DND-41 (cell line): Measurements from ENCODE around the gene C7orf25.

Source experiments
- ATAC-seq: fragments of 200-7000 bp; cut with Tn5 transposase; 3 replicates; pipeline ENCODE4 v1.9.1; 2021; ENCODE audit warnings: low read depth; ENCODE audit not compliant: insufficient read depth
- DNase-seq: peaks from one replicate; pipeline ENCODE4 v3.0.0-alpha.2; 2020
- H2AFZ ChIP-seq: 2 replicates; pipeline ENCODE4 v1.6.0; 2012; ENCODE audit warnings: low read depth, low read length
- H3K27ac ChIP-seq: 2 replicates; pipeline ENCODE4 v1.5.1; 2012; ENCODE audit warnings: low read length, inconsistent platforms
- H3K27me3 ChIP-seq: fragments of 200-600 bp; sonication (generic); 2 replicates; pipeline ENCODE4 v1.6.0; 2012; ENCODE audit warnings: low read length, mild to moderate bottlenecking, inconsistent platforms; ENCODE audit not compliant: insufficient read depth, poor library complexity
- H3K36me3 ChIP-seq: 2 replicates; pipeline ENCODE4 v1.5.1; 2012; ENCODE audit warnings: low read length, inconsistent platforms; ENCODE audit not compliant: insufficient read depth
- H3K4me1 ChIP-seq: 2 replicates; pipeline ENCODE4 v1.5.1; 2012; ENCODE audit warnings: mild to moderate bottlenecking, low read length; ENCODE audit not compliant: insufficient read depth
- H3K4me2 ChIP-seq: 2 replicates; pipeline ENCODE4 v1.6.0; 2012; ENCODE audit warnings: mild to moderate bottlenecking, moderate library complexity, low read length, inconsistent platforms; ENCODE audit not compliant: insufficient read depth
- H3K4me3 ChIP-seq, 2 experiments: fragments of 200-600 bp in 1 of 2; shearing (Covaris generic) in 1 of 2; 2 replicates each; pipeline ENCODE4 v1.5.1; 2012 to 2016; ENCODE audit warnings: inconsistent platforms in 2 of 2, low read length in 2 of 2, mild to moderate bottlenecking in 2 of 2, low read depth in 1 of 2, moderate library complexity in 1 of 2
- H3K79me2 ChIP-seq: 2 replicates; pipeline ENCODE4 v1.6.0; 2012; ENCODE audit warnings: low read length, inconsistent platforms; ENCODE audit not compliant: insufficient read depth
- H3K9ac ChIP-seq: 2 replicates; pipeline ENCODE4 v1.6.0; 2012; ENCODE audit warnings: low read depth, mild to moderate bottlenecking, inconsistent platforms, low read length, moderate library complexity
- H3K9me3 ChIP-seq: 2 replicates; pipeline ENCODE4 v1.5.1; 2012; ENCODE audit warnings: low read length, moderate library complexity, mild to moderate bottlenecking, inconsistent platforms; ENCODE audit not compliant: insufficient read depth, severe bottlenecking
- H4K20me1 ChIP-seq: 2 replicates; pipeline ENCODE4 v1.6.0; 2012; ENCODE audit warnings: low read length; ENCODE audit not compliant: insufficient read depth
- EZH2 ChIP-seq: IDR thresholded peaks from 3 replicates; pipeline ENCODE4 v1.6.1; 2012; ENCODE audit warnings: borderline replicate concordance, low read depth, mild to moderate bottlenecking, moderate library complexity, low read length, inconsistent platforms; ENCODE audit not compliant: severe bottlenecking
- TF ChIP-seq, protein P1 (sequence below): IDR thresholded peaks from 2 replicates; pipeline ENCODE4 v1.5.1; 2012; ENCODE audit warnings: borderline replicate concordance, low read length, moderate library complexity, mild to moderate bottlenecking; ENCODE audit not compliant: poor library complexity, severe bottlenecking; ENCODE audit errors: extremely low read depth

The C7orf25 gene

DNA sequence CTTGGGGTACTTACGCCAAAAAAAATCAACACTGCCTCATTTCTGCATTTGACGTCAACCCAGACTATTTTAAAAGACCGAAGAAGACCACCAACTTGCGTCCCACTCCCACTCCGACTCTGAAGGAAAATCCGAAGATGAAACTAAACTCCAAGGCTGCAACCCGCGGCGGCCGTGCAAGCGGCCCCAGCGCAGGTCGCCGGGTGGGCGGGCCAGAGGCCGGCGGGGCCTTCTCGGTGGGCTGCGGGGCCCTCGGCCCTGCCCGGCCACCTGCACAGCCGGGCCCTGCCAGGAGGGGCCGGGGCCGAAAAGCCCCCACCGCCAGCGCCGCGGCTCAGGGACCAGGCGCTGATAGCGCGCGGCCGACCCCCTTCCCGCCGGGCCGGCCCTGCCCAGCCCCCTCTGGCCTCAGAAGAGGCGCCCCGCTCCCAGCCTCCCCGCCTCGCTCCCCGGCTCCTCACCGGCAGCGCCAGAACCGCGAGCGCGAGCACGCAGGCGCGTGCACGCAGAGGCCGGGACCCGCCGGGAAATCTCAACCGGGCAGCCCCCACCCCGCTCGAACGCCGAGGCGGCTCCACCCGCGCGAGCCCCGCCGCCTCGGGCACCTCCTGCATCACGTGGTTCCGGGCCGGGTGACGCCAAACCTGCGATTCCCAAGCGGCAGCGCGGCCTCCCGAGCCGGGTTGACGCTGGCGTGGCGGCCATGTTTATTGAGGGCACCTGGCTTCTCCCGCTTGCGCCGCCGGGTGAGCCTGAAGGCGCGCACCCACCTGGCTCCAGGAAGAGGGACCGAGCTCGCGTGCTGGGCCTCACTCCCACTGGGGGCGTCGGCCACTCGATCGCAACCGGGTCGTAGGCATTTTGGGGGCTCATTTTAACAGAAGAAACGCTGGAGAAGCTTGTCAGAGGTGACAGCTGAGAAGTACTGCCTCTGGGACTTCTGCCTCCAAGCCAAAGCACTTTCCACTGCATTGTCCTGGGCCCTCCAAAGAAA, at the start of gene C7orf25:
C7orf25 (minus strand) TSS at position 617 of the 994 bp plus-strand sequence. CDS start 1,170 bp downstream, outside the sequence.
- H3K9me3 ChIP-seq: no peaks in the 10 kb centered on the region
- peaks cover 41% of the 10 kb centered on the region for H3K4me1 ChIP-seq
- peak within 1 kb of the TSS; percentile 95 for H2AFZ ChIP-seq
- H3K9ac ChIP-seq: peak within 1 kb of the TSS; percentile 81
- H3K4me3 ChIP-seq: peak within 1 kb of the TSS; percentile 54 to 70; a peak in 3 of 4 replicates
- H4K20me1 ChIP-seq: no peaks in the 10 kb centered on the region
- H3K79me2 ChIP-seq: peaks cover 12% of the 10 kb centered on the region
- peak; percentile 96 for DNase-seq
- ATAC-seq: peak; percentile 94
- peaks cover 21% of the 10 kb centered on the region for H3K36me3 ChIP-seq
- TF ChIP-seq EZH2: no peak
- TF ChIP-seq, protein P1, sequence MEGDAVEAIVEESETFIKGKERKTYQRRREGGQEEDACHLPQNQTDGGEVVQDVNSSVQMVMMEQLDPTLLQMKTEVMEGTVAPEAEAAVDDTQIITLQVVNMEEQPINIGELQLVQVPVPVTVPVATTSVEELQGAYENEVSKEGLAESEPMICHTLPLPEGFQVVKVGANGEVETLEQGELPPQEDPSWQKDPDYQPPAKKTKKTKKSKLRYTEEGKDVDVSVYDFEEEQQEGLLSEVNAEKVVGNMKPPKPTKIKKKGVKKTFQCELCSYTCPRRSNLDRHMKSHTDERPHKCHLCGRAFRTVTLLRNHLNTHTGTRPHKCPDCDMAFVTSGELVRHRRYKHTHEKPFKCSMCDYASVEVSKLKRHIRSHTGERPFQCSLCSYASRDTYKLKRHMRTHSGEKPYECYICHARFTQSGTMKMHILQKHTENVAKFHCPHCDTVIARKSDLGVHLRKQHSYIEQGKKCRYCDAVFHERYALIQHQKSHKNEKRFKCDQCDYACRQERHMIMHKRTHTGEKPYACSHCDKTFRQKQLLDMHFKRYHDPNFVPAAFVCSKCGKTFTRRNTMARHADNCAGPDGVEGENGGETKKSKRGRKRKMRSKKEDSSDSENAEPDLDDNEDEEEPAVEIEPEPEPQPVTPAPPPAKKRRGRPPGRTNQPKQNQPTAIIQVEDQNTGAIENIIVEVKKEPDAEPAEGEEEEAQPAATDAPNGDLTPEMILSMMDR: no peak
- H3K27ac ChIP-seq: peak within 1 kb of the TSS; percentile 84
- H3K27me3 ChIP-seq: no peaks in the 10 kb centered on the region
- peak within 1 kb of the TSS; percentile 88 for H3K4me2 ChIP-seq

DNA sequence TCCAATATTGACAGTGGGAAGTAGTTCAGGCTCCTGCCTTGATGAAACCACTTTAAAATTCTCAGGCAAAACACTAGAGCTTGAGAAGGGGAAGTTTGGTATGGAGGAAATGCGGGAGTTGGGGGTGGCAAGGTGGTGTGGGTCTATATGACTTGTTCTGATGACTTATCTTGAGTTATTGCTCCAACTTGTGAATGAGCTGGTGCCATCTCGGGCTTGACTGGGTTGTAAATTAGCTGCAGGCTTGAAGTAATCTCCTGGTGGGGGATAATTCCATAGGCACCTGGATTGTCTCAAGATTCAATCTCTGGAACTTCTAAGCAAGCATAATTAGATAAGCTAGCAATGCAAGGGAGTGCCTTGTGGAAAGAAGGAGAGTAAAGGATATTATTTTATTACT, 49.3 kb upstream of the C7orf25 start:
- no peak for DNase-seq
- H2AFZ ChIP-seq: no peak overlapping the region
- no peaks in the 10 kb centered on the region for H4K20me1 ChIP-seq
- H3K4me3 ChIP-seq: no peak overlapping the region
- H3K9ac ChIP-seq: no peak overlapping the region
- no peaks in the 10 kb centered on the region for H3K27me3 ChIP-seq
- no peaks in the 10 kb centered on the region for H3K36me3 ChIP-seq
- peaks cover 8% of the 10 kb centered on the region for H3K9me3 ChIP-seq
- H3K4me1 ChIP-seq: no peaks in the 10 kb centered on the region
- no peak overlapping the region for H3K27ac ChIP-seq
- TF ChIP-seq, protein P1: no peak
- TF ChIP-seq EZH2: no peak
- H3K4me2 ChIP-seq: no peak overlapping the region
- no peaks in the 10 kb centered on the region for H3K79me2 ChIP-seq
- no peak for ATAC-seq

DNA sequence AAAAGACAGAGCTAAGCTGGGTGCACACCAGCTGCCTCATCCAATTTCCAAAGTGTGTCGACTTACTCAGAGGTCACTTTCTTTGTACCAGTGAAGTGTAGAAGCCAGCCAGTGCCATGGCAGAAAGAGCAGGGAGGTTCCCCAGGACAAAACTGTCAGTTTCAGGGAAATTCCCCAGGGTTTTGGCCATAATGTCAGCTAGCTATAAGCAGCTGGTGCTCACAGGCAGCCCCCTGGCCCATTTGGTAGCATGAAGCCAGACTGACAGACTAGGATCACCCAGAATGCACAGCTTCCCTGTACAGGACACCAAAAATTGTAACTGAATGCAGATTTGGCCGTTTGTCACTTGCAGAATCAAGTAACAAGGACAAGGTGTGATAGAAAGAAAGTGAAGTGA, 48.9 kb upstream of the C7orf25 start:
- no peaks in the 10 kb centered on the region for H4K20me1 ChIP-seq
- DNase-seq (no peak), ATAC-seq (no peak)
- H3K79me2 ChIP-seq: no peaks in the 10 kb centered on the region
- no peak overlapping the region for H2AFZ ChIP-seq
- no peak overlapping the region for H3K4me3 ChIP-seq
- H3K27ac ChIP-seq: no peak overlapping the region
- no peaks in the 10 kb centered on the region for H3K36me3 ChIP-seq
- peaks cover 10% of the 10 kb centered on the region for H3K9me3 ChIP-seq
- no peaks in the 10 kb centered on the region for H3K27me3 ChIP-seq
- no peak overlapping the region for H3K4me2 ChIP-seq
- TF ChIP-seq EZH2: no peak
- no peak overlapping the region for H3K9ac ChIP-seq
- no peaks in the 10 kb centered on the region for H3K4me1 ChIP-seq

DNA sequence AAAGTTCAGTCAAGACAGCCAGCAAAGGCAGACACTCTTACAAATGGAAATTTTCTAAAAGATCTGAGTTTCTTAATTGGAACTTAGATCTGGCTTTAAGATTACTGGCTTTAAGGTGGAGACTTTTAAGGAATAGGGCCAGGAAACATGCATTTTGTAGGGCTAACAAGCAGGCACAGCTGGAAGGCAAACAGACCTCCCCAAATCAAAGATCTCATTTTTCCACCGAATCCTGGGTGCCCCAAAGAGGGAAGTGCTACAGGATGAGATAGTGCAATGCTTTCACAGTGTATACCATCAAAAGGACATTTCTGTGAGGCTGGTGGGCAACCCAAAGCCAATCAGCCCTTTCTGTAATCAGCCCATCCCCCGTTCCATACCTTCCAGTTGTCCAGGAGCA, 47.7 kb upstream of the C7orf25 start:
- Histone ChIP-seq H3K36me3 (no peaks in the 10 kb centered on the region), H2AFZ (no peak overlapping the region), H3K79me2 (no peaks in the 10 kb centered on the region), H3K9ac (no peak overlapping the region), H3K9me3 (peaks cover 10% of the 10 kb centered on the region), H3K4me2 (no peak overlapping the region), H3K27me3 (no peaks in the 10 kb centered on the region), H3K27ac (no peak overlapping the region), H3K4me3 (no peak overlapping the region), H4K20me1 (no peaks in the 10 kb centered on the region), H3K4me1 (no peaks in the 10 kb centered on the region)
- TF ChIP-seq, protein P1: no peak
- TF ChIP-seq EZH2: no peak
- DNase-seq (no peak), ATAC-seq (no peak)
